ENCODE data around the gene DAP.

DNA sequence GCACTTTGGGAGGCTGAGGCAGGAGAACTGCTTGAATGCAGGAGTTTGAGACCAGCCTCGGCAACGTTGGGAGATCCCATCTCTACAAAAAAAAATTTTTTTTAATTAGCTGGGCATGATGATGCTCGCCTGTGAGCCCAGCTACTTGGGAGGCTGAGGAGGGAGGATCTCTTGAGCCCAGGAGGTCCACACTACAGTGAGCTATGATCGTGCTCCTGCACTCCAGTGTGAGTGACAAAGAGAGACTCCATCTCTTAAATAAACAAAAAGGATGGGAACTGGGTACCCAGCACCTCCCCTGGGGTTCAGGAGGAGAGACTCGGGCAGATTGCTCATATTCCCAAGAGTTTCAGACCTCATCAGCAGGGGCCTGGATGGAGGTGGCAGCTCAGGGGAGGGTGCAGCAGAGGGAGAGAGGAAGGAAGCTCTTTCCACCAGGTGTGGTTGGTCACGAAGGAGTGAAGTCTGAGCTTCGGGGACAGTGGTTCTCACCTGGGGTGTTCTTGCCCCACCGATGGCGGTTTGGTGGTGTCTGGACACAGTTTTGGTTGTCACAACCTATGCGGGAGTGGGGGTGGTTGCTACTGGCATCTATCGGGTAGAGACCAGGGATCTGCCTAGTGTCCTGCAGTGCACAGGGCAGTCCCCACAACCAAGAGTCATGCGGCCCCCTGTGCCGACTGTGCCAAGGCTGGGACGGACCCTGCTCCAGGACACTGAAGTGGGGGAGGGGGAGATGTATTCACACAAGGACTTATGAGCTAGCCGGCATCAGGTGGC lies 124.5 kb downstream of the DAP start:
- TF ChIP-seq POLR2A (IDR thresholded peaks at IDR 0.05), result no peak
- TF ChIP-seq, protein P1, sequence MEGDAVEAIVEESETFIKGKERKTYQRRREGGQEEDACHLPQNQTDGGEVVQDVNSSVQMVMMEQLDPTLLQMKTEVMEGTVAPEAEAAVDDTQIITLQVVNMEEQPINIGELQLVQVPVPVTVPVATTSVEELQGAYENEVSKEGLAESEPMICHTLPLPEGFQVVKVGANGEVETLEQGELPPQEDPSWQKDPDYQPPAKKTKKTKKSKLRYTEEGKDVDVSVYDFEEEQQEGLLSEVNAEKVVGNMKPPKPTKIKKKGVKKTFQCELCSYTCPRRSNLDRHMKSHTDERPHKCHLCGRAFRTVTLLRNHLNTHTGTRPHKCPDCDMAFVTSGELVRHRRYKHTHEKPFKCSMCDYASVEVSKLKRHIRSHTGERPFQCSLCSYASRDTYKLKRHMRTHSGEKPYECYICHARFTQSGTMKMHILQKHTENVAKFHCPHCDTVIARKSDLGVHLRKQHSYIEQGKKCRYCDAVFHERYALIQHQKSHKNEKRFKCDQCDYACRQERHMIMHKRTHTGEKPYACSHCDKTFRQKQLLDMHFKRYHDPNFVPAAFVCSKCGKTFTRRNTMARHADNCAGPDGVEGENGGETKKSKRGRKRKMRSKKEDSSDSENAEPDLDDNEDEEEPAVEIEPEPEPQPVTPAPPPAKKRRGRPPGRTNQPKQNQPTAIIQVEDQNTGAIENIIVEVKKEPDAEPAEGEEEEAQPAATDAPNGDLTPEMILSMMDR (IDR thresholded peaks at IDR 0.05), result no peak
